Measurements from ENCODE around the gene AKAP5. TPM values are rescaled to one million over a fixed set of nuclear protein-coding genes. Genes with fewer than 3 reads are reported as not detected.

The AKAP5 gene
- total and polyA plus RNA-seq, 2 of the 13 experiments (the other 11 are each of a cell fraction or from before 2014, with no cell fraction given): 0.18 to 1.5 TPM

GRCh38 chr14:64504897-64505794, 39.8 kb downstream of the AKAP5 start (continued):
- TF ChIP-seq KLF15 (CRISPR knock-in tag; IDR thresholded peaks at IDR 0.05; ENCODE audit: borderline replicate concordance) (no peak), ATF7-NPFF (CRISPR knock-in tag; IDR thresholded peaks at IDR 0.05; ENCODE audit: low read depth) (no peak; the same call in none of the 2 replicates)
- TF ChIP-seq, protein P1, sequence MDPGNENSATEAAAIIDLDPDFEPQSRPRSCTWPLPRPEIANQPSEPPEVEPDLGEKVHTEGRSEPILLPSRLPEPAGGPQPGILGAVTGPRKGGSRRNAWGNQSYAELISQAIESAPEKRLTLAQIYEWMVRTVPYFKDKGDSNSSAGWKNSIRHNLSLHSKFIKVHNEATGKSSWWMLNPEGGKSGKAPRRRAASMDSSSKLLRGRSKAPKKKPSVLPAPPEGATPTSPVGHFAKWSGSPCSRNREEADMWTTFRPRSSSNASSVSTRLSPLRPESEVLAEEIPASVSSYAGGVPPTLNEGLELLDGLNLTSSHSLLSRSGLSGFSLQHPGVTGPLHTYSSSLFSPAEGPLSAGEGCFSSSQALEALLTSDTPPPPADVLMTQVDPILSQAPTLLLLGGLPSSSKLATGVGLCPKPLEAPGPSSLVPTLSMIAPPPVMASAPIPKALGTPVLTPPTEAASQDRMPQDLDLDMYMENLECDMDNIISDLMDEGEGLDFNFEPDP (CRISPR knock-in tag; conservative IDR thresholded peaks at IDR 0.05): 0 out of 2 replicates have a peak, but pooled peaks have one; percentile 52

- H3K4me3 ChIP-seq (replicated peaks in 1 of 3; ENCODE audit: insufficient read depth in 1 of 3, low read depth in 2 of 3, low read length in 3 of 3): peak overlapping the region; percentile 10 to 36 (median 26); a peak in 5 of 6 replicates
Observed at GRCh38 chr14:64506721-64507120, 41.4 kb downstream of the AKAP5 start.

More at GRCh38 chr14:64506721-64507120, 41.4 kb downstream of the AKAP5 start:
- H3K36me3 ChIP-seq (replicated peaks in 1 of 2; ENCODE audit: control insufficient read depth in 1 of 2, insufficient read depth in 2 of 2, low read length in 2 of 2): no peaks in the 10 kb centered on the region
- H3K9ac ChIP-seq (ENCODE audit: insufficient read depth, low read depth, low read length): peak overlapping the region; percentile 30; the same call in 1 of the 2 replicates
- peak overlapping the region; percentile 91 for H3K4me2 ChIP-seq (ENCODE audit: low read depth, low read length)
- ATAC-seq: no peak
- H3K79me2 ChIP-seq (ENCODE audit: insufficient read depth, low read length): peaks cover 76% of the 10 kb centered on the region
- FAIRE-seq: no peak
- H3K27me3 ChIP-seq (ENCODE audit: control insufficient read depth in 1 of 2, insufficient read depth in 2 of 2, low read length in 2 of 2): no peaks in the 10 kb centered on the region; a peak in 1 of 5 replicates
- H3K4me1 ChIP-seq (ENCODE audit: insufficient read depth, low read length): peaks cover 69% of the 10 kb centered on the region
- in situ Hi-C loops (cut with HindIII; ENCODE audit: extremely low pct_ligation_motif_present, low pct_unique_long_range_greater_than_20kb) (no loop called here), intact Hi-C loops (cut with micrococcal nuclease; ENCODE audit: unreplicated experiment) (no loop called here)
- POLR2A ChIA-PET: no interaction called here
- H3K27ac ChIP-seq (ENCODE audit: extremely low read length, insufficient read depth, low read length): no peak overlapping the region
- BruUV-seq (replicated peaks): no TSS peak
- CTCF ChIA-PET (ENCODE audit: low intra/inter-chr PET ratio, low total read pairs): no interaction called here
- H4K20me1 ChIP-seq (ENCODE audit: insufficient read depth, low read length): peaks cover 37% of the 10 kb centered on the region
- H3K9me3 ChIP-seq (ENCODE audit: low read length): no peaks in the 10 kb centered on the region
- DNase-seq (ENCODE audit: low spot score): no peak
- 52% methylated on average over 3 of the region's 3 CpGs for WGBS (ENCODE audit: low lambda C conversion rate)
- no peak overlapping the region for H2AFZ ChIP-seq (ENCODE audit: low read length)
- TF ChIP-seq SYNCRIP (IDR thresholded peaks at IDR 0.05; ENCODE audit: insufficient read depth, low read depth, low read length) (no peak), ZNF20 (CRISPR knock-in tag; IDR thresholded peaks at IDR 0.05) (no peak), DPF2 (CRISPR knock-in tag; IDR thresholded peaks at IDR 0.05; ENCODE audit: borderline replicate concordance, low read depth) (no peak), ZNF234 (CRISPR knock-in tag; conservative IDR thresholded peaks at IDR 0.05) (no peak), NBN (conservative IDR thresholded peaks at IDR 0.05) (no peak), ZNF619 (CRISPR knock-in tag; IDR thresholded peaks at IDR 0.05) (no peak), DNMT3B (CRISPR knock-in tag; conservative IDR thresholded peaks at IDR 0.05) (no peak), ZFY (CRISPR knock-in tag; IDR thresholded peaks at IDR 0.05) (no peak), ZNF44 (CRISPR knock-in tag; IDR thresholded peaks at IDR 0.05) (no peak), ZNF589 (CRISPR knock-in tag; conservative IDR thresholded peaks at IDR 0.05) (no peak), ZNF136 (CRISPR knock-in tag; IDR thresholded peaks at IDR 0.05; ENCODE audit: low read depth) (no peak), ZC3H13 (CRISPR knock-in tag; IDR thresholded peaks at IDR 0.05) (no peak), ZBTB42 (CRISPR knock-in tag; IDR thresholded peaks at IDR 0.05) (no peak)
- TF ChIP-seq, protein P2, sequence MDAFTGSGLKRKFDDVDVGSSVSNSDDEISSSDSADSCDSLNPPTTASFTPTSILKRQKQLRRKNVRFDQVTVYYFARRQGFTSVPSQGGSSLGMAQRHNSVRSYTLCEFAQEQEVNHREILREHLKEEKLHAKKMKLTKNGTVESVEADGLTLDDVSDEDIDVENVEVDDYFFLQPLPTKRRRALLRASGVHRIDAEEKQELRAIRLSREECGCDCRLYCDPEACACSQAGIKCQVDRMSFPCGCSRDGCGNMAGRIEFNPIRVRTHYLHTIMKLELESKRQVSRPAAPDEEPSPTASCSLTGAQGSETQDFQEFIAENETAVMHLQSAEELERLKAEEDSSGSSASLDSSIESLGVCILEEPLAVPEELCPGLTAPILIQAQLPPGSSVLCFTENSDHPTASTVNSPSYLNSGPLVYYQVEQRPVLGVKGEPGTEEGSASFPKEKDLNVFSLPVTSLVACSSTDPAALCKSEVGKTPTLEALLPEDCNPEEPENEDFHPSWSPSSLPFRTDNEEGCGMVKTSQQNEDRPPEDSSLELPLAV (CRISPR knock-in tag; conservative IDR thresholded peaks at IDR 0.05; ENCODE audit: low read depth): no peak

Data from HepG2 (cell line).